HG02870 (cell line): ENCODE data around the gene TPRG1.

Experiments used
- ATAC-seq: cut with Tn5 transposase; IDR thresholded peaks from one replicate; pipeline ENCODE4 v1.9.1; 2021; ENCODE audit warnings: mild to moderate bottlenecking, moderate library complexity; ENCODE audit not compliant: unreplicated experiment

TPRG1 gene, protein sequence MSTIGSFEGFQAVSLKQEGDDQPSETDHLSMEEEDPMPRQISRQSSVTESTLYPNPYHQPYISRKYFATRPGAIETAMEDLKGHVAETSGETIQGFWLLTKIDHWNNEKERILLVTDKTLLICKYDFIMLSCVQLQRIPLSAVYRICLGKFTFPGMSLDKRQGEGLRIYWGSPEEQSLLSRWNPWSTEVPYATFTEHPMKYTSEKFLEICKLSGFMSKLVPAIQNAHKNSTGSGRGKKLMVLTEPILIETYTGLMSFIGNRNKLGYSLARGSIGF

DNA sequence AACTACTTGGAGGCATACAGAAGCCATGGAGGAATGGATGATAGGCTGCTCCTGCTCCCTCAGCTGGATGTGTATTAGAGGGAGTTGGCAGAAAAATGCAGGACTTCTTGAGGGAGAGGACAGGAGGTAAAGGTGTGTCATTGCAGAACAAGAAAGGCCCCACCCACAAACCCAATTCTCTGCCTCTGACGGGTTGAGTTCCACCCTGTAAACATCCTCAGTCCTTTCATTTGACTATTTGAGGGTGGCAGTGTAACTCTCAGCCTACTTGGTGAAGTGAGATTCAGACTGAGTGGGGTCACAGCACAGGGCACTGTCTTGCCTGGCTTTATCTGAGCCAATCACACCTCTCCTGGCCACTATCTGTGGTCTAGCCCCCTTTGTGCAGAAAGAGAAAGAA, at the start of gene TPRG1:
TSS of gene TPRG1 (plus strand) at position 265 of the 400 bp plus-strand sequence. CDS start 35,414 bp downstream, outside the sequence.
- no peak for ATAC-seq

DNA sequence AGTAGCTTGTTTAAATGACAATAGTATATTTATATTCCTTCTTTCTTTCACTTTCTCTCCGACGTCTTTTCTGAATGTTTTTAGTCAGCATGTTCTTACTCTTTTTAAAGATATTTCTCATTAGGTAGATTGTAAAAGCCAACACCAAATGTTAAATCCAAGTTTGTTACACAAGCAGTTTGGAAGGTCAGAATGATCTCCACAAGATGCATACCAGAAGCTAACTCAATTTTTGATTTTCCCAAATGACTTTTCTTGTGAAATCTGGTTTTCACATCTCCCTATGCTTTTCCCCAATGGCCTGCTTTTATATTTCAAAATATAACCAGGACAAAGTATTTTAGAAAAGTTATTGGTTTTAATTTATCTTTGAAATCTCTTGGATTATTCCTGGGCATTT, 49.7 kb upstream of the TPRG1 start:
- no peak for ATAC-seq

- ATAC-seq, result no peak
Observed at GRCh38 chr3:189122526-189123205, 49.1 kb upstream of the TPRG1 start.

DNA sequence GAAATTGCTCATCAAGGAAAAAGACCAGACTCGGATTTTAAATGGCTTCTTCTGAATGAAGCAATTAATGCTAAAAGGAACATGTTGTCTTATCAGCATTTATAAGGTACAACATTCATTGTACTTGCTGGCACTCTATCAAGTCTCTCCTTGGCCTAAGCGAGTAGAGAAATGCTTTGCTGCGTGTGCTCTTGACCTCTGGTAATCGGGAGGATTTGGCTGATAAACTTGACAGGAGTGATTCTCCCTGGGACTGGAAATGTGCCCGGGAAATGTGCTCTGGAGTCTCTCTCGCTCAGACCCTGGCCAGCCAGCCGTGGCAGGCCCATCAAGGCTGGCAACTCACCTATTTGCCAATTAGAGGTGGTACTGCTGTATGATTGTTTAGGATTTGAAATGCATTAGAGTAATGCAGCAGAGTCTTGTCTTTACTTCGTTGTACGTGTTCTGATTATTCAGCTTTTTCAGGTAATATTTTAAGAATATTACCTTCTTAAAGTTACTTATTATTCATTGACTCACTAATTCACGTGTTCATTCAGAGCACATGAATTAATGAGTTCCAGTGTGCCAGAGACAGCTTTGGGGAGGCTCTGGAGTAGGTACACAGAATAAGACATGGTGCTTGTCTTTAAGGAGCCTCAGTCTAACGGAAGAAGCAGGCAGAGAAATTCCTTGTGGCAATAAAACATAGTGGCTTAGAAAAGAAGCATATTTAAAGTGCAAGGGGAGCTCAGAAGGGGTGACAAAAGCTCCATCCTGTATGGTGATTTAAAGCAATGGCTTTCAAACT, 48.0 kb upstream of the TPRG1 start:
- ATAC-seq, result no peak

- peak; percentile 98 for ATAC-seq
Observed at GRCh38 chr3:189132231-189132671, 39.5 kb upstream of the TPRG1 start.

GRCh38 chr3:189132839-189133238, 38.9 kb upstream of the TPRG1 start:
- ATAC-seq, result no peak

GRCh38 chr3:189133768-189134167, 38.0 kb upstream of the TPRG1 start:
- no peak for ATAC-seq

- no peak for ATAC-seq
Observed at GRCh38 chr3:189137416-189137815, 34.4 kb upstream of the TPRG1 start.

DNA sequence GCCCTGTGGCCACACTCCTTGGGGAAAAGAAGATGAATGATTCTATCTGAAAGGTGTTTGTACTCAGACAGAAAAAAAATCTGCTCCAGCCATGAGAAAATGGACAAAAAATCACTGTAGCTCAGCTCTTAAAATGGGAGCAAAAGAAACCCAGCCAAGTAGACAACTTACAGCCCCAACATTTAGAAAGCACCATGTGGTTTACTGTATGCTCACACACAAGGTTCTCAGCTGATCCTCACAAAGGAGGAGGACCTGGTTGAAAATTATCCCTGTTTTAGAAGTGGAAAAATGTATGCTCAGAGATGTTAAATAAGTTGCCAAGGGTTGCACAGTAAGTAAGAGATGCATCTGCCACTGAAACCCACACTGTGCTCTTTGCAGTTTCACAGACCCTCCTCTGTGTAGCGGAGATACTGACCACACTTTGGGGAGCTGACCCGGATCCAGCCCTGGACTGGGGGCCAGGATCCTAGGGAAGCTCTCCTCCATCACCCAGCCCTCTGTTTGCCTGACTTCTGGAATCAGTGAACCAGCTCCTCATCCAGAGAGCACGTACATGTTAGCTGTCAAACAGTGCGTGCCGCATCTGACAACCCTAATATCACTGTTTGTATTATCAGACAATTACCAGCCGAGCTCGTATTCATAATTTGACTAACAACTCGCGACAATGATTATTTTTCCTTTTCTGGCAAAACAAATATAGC, 32.7 kb upstream of the TPRG1 start:
- no peak for ATAC-seq

GRCh38 chr3:189139611-189139940, 32.2 kb upstream of the TPRG1 start:
- ATAC-seq, result no peak

DNA sequence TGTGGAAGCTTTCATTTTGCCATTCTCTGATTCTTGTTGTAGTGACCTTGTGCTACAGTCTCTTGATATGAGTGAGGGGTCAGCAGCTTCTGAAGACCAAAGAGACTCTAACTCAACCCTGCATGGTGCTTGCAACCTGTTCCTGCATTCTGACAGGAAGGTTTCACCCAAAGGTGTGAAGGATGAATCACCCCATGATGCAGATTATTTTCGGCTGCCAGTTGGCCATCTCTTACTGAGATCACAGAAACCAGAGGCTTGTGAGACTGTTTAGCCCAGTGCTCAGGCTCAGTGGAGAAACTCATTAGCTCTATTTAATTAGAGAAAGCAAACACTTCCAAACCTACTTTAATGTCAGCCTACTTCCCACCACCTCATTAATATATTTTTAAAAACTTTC, 29.2 kb upstream of the TPRG1 start:
- ATAC-seq, result no peak

- no peak for ATAC-seq
Observed at GRCh38 chr3:189143321-189143720, 28.4 kb upstream of the TPRG1 start.

DNA sequence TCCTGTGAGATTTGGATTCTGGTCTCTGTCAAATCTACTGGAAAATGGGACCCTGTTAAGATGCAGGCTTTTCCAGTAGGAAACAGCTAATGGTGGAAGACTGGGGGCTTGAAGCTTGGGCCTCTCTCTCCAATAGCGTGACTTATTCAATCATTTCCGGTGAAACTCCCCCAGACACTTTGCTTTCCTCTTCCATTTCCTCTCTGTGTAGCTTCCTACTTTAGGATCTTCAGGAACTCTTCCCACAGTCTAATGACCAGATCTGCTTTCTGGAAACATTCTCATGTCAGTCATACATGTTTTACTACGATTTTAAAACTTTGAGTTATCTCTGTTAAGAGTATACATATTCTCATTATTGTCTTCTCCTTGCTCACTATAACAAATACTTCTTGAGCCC, 28.0 kb upstream of the TPRG1 start:
- ATAC-seq, result no peak

GRCh38 chr3:189144645-189145044, 27.1 kb upstream of the TPRG1 start:
- no peak for ATAC-seq

DNA sequence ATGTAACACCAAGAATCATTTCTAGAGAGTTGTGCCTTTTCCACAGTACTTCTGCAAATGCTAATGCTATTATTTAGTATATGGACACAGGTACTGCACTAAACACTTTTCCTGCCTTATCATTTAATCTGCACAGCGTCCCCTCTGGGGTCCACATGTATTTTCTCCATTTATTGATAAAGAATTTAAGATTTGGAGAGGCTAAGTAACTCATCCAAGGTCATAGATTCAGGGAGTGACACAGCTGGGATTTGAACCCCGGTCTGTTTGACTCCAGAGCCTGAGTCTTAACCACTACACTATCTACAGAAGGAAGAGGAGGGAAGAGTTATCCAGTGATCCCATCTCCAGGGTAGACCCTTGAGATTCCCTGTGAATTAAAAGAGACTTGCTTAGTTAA, 24.9 kb upstream of the TPRG1 start:
- no peak for ATAC-seq

DNA sequence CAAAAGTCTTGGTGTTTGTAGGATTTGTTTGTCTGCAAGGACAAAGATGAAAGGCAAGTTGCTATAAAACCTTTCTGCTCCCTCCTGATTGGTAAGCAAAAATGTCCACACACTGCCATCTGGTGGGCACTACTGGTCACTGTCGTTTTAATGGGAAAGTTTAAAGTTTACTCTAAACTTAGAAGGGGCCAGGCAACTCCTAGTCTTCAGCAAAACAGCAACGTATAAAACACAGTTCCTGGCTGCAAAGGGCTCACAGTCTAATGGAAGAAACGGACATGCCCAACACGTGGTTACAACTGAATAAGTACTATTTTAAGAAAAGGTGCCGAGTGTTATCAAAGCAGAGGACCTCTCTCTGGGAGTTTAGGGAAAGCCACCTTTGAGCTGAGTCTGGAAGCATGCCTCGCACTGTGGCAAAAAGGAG, 23.7 kb upstream of the TPRG1 start:
- no peak for ATAC-seq

DNA sequence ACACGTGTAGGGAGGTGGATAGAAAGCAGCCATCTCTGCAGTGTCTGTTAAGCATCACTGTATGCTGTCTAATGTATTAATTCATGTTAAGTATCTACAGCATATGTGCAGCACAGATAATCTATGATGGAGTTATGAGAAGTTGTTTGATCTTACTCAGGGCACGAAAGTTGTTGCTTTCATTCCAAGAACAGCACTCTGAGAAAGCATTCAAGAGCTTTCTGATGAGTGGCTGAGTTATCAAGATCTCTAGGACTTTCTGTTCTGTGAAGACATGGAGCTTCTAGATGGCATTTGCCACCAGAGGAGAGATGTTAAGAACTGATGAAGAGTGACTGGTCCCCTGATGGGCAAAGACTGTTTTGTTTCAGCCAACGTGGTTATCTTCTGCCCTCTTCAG, 22.6 kb upstream of the TPRG1 start:
- no peak for ATAC-seq

DNA sequence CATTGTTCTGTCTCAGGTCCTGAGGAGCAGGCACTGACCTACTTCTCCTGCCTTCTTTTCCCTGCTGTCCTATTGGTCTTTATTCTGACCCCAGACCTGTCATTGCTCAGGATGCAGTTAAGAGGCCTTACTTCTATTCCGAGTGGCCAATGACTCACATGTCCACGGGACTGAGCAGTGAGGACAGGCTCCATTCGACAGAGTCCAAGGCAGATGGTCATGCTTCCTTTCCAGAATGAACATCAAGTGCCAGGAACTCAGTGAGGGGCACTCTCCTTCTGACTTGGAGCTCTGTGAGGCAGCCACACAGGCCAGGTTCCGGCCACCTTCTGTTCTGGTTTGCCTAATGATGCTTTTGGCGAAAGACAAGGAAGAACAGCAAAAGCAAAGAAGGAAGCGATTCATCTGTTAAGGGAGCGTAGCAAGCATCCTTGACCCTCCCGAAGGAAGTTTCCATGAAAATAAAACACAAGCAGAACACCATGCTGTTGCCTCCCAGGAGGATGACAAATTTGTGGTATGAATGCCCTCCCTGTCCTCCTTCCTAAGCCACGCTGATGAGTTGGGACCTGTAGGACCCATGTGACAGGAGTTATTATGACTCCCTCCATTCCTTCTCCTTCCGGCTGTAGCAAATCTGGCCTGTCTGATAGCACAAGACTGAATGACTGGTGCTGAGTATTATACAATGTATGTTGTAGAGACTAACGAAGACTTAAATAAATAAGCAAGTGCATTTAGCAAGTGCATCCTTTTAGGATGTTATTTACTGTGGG, 14.4 kb upstream of the TPRG1 start:
- ATAC-seq, result no peak

DNA sequence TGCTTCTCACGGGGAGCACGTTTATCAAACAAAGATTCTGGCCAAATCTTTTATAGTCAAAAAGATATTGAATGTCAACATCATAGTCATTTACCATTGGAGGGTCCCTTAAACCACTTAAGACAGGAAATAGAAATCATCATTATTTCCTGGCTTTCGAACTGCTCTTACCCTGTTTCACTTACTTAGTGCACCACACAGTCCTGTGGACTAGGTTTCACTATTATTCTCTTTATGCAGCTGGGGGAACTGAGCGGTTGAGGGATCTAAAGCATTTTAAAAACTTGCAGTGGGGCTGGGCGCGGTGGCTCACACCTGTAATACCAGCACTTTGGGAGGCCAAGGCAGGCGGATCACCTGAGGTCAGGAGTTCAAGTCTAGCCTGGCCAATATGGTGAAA, 13.7 kb upstream of the TPRG1 start:
- no peak for ATAC-seq

DNA sequence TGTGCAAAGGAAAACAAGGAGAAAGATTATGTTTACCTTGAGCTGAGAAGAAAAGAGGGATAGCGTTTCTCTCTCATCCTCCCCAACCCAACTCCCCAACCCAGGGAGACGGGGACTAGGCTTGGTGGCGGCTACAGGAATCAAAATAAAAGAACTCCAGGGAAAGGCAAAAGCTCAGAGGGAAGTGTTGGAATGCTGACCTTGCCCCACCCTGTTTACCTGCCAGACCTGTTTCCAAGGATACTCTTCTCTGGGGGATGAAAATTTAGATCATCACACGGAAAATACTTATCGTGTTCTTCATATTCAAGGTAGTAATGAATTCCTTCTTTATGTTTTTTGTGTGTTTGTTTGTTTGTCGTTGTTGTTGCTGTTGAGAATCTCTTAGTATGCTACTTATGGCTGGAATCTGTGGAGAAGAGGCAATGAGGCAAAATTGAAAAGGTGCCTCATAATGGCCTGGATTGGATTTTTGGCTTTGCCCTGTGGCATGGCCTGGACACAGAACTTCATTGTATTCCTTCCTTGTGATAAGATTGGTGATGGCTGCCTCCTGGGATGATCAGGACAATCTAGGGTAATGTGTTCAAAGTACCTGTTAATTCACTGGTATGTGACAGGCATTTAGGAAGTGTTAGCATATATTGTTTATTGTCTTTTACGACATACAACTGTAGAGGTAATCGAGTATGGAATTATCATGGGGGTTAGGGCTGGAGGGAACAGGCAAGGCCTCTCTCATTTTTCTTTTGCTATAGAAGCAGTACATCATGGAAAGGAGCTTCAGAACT, 11.1 kb upstream of the TPRG1 start:
- ATAC-seq, result no peak
